ENCODE results near the gene DNAL1.

Gene DNAL1

DNA sequence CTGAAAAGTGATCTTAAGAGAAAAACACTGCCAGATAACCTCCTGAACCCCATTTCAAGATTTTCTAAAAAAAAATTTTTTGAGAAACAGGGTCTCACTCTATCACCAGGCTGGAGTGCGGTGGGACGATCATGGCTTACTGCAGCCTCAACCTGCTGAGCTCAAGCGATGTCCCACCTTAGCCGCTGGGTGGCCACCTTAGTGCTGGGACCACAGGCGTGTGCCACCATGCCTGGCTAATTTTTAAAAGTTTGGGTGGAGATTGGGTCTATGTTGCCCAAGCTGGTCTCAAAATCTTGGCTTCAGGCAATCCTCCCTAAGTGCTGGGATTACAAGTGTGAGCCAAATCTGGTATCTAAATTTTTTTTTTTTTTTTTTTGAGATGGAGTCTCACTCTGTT is 66.0 kb downstream of the DNAL1 start:
- DNase-seq, result no peak

- DNase-seq, result no peak
Observed at GRCh38 chr14:73712071-73712506, 67.3 kb downstream of the DNAL1 start.

GRCh38 chr14:73712540-73713180 is 67.9 kb downstream of the DNAL1 start:
- no peak for DNase-seq

DNA sequence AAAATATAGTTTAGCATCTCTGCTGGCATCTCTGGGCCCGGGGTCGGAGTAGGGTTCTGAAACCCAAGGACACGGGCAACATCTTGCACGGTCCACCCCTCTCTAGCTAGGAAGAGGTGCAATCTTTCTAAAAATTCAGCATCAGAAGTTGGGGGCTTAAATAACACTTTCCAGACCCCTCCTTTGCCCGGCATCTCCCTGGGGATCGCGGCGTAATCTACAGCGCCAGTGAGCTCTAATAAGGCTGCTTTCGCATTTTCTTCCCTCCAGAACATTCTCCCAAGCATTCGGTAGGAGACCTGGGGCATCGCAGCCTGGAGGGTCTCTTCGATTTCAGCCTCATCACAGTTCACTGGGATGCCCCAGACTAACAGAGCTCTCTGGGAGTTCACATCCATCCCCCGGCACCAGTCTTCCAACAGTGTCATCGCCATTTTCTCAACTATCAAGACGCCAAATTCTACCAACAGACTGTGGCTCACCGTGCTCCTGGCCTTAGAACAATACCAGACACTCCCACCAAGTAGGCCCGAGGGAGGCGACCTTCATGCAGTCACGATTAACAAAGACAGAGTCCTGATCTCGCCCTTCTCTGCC is 68.5 kb downstream of the DNAL1 start:
- DNase-seq, result no peak

GRCh38 chr14:73713803-73714655 is 69.2 kb downstream of the DNAL1 start, which contains the start of gene PNMA1:
Gene PNMA1 (minus strand): TSS chr14:73714384. CDS start chr14:73713639, 745 bp downstream.
- DNase-seq, result peak; percentile 85 to 89

- DNase-seq, result no peak
Observed at GRCh38 chr14:73714656-73715081, 69.9 kb downstream of the DNAL1 start.

- DNase-seq, result no peak
Observed at GRCh38 chr14:73715707-73716106, 70.9 kb downstream of the DNAL1 start.

- no peak for DNase-seq
Observed at GRCh38 chr14:73717266-73717665, 72.5 kb downstream of the DNAL1 start.

DNA sequence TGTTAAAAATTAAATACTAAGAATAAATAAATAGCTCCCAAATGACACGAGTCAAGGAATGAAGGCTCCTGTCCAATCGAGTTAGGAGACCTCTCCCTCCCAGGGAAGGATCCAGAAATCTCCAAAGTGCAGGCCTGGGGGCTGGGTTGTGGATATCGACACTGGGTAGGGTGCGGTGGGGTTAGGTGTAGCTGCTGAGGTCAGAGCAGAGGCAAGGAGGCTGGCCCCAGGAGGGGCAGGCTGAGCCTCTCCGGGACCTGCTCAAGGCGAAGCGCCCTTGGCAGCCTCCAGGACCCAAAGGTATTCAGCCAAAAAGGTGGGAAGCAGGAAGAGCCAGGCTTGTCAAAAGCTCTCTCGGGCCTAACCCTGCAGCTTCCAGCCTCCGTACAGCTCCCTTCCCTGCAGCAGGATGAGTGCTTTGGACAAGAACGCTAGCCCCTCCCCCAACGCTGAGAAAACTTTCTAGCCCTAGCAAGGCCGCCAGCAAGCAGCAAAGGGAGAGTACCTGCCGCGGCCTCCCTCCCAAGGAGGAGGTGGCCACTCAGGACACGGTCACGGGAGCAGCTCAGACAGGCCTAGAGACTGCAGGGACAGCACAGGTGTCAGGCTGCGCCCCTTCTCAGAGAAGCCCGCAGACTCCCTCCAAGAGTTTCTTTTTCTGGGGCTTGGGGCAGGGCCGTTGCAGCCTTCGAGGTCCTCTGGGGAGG is 73.1 kb downstream of the DNAL1 start:
- DNase-seq, result no peak

- no peak for DNase-seq
Observed at GRCh38 chr14:73718418-73719251, 73.8 kb downstream of the DNAL1 start.

- DNase-seq, result no peak
Observed at GRCh38 chr14:73719361-73719760, 74.6 kb downstream of the DNAL1 start.

GRCh38 chr14:73719791-73720190 is 75.0 kb downstream of the DNAL1 start:
- DNase-seq, result no peak

DNA sequence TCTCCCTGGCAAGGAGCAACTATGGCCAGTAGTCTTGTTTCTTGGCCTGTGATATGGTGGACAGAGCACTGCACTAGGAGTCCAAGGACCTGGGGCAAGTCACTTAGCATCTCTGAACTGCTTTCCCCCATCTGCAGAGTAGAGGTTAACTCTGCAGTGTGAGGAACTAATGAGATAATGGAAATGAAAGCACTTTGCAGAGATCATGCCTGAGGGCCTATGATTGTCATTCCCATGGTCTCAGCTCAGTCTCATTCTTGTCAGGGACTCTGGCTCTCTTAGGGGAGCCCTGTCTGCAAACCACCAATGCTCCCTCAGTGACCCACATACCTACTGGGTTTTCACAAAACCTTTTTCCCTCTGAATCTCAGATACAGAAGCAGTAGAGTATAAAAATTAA is 75.8 kb downstream of the DNAL1 start:
- DNase-seq, result no peak

- no peak for DNase-seq
Observed at GRCh38 chr14:73721101-73721821, 76.5 kb downstream of the DNAL1 start.

DNA sequence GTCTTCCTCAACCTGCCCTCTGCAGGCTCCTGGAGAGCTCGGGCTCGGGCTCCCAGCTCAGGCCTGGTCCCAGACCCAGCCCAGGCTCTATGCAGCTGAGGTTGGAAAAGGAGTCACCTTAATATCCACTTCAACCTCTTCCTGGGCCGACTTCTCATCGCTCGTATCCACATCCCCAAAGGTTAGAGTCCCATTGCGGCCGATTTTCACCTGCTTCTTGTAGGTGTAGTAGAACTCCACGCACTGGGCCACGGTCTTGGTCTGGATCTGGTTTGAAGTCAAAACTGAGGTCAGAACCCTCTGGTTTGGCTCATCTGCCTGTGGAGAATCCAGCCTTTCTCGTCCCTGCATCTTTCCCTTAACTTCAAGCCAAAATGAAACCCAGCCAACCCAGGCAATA is 77.8 kb downstream of the DNAL1 start:
- no peak for DNase-seq

- DNase-seq, result no peak
Observed at GRCh38 chr14:73723406-73723796, 78.6 kb downstream of the DNAL1 start.

DNA sequence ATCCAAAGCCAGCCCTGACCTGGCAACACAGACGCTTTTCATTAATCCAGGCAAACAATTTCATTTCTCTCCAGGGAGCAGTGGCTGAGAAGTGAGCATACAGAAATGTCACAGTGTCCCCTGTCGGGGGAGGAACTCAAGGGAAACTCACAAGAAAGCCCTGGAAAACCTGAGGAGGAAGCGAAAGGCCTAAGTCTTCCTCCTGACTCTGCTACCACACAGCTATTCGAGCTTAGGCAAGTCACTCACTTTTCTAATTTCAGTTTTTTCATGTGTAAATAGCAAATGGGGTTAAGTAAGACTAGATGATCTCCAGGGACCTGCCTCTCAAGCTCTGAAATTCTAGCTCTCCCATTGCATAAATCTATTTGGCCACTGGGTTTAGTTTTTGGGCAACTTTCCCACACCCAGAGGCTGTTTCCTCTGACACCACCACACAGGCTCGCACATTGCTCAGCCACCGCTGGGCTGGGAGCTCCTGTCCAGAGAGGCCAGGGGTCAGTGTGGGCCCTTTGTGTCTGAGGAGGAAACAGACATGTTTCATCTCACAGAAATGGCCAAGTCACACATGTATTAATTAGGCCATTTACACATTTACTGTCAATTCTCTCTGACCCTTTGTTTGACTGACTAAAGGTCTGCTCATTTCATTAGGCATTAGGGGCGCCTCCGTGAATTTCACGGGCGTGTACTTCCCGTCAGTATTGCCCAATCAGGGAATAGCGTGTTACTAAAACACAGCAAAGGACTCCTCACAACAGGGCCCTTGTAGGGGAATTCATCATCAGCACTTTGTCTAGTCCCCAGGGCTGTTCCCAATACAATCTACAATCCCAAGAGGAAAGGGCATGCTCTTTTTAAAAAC is 79.2 kb downstream of the DNAL1 start:
- DNase-seq, result no peak

GRCh38 chr14:73724696-73725095 is 79.9 kb downstream of the DNAL1 start:
- no peak for DNase-seq

DNA sequence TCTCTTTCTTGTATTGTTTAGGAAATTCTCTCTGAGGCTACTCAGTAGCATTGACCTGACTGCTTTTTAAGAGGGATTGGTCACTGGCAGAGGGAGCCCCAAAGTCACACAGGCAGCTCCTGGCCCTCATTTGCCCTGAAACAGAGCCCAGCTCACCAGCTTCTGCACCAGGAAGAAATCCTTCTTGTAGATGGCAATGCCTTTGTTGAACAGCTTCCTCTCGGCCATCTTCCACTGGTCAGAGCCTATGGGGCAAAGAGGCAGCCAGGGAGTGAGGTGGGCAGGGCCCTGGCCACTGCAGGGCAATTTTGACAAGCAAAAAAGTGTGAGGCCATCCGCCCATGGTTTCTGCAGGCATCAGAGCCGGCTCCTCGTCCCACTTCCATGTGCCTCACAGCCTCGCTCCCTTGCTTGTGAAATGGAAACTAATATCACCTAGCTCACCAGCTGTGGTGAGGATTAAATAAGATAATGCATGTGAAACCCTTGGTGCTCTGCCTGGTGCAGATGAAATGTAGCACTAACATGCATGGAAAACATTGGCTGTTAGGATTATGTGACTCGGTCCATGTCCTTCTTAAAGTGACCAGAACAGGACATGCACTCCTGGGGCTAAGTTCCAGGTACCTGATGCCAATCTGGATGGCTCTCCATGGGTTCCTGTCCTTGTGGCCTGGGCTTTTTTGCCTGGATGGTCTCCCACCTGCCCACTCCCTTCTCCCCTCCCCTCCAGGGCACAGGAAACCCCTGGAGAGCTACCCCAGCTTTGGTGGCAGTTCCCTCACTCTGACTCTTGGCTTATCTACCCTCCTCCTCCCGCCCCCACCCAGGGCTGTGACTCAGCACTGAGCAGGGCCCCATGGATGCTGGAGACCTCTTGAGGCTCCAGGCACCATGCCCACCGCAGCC is 80.6 kb downstream of the DNAL1 start:
- DNase-seq, result no peak

Measured in activated CD4-positive, alpha-beta T cell treated with anti-CD3 and anti-CD28 coated beads for 4 hours (primary cell).